ENCODE measurements around the gene PUS3. TPM values are rescaled to one million over a fixed set of nuclear protein-coding genes. Genes with fewer than 3 reads are reported as not detected.

PUS3 gene
- total RNA-seq, 1 donor from 2014 or later: 17.6 TPM

DNA sequence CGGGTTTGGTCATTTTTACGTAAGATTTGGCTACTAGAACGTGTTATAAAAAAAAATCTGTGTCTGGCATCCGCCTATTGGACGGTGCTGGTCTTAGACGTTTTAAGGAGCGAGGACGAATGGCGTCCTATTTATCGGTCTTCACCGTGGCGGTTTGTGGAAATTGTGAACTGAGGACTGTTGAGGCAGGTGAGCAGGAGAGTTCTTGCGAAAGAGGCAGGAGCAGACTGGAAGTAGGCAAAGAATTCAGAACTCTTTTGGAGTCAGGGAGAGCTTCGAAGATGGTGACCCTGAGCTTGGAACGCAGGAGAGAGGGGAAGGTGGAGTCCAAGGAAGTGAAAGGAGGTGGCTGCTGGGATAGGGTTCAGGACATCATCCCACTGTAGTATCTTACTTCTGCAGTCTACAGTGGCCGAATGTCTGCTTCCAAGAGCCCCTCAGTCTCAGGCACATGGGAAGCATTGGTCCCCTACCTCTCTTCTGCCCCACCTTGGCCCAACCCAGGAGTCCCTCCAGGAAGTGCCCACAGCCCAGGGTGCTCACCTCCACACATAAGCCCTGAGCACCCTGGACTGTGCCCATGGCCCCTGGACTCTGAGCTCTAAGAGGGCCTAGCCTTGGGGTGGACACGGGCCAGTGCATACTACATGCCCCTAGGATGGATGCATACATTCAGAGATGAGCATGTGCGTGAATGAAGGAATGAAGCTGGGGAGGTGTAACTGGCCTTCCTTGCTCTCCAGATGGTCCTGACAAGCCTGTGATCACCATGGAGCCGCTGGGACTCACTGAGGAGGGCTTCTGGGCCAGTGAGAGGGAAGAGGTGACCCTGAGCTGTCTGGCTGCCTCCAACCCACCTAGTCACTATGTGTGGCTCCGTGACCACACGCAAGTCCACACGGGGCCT is 46.5 kb upstream of the PUS3 start:
- DNase-seq (ENCODE audit: low read depth): no peak
- H3K4me3 ChIP-seq (ENCODE audit: low read depth, low read length): no peak overlapping the region
- no peaks in the 10 kb centered on the region for H3K27me3 ChIP-seq (ENCODE audit: control insufficient read depth, insufficient read depth, low read length)
- no peaks in the 10 kb centered on the region for H3K36me3 ChIP-seq (ENCODE audit: control insufficient read depth, insufficient read depth, low read length)
- TF ChIP-seq, protein P1, sequence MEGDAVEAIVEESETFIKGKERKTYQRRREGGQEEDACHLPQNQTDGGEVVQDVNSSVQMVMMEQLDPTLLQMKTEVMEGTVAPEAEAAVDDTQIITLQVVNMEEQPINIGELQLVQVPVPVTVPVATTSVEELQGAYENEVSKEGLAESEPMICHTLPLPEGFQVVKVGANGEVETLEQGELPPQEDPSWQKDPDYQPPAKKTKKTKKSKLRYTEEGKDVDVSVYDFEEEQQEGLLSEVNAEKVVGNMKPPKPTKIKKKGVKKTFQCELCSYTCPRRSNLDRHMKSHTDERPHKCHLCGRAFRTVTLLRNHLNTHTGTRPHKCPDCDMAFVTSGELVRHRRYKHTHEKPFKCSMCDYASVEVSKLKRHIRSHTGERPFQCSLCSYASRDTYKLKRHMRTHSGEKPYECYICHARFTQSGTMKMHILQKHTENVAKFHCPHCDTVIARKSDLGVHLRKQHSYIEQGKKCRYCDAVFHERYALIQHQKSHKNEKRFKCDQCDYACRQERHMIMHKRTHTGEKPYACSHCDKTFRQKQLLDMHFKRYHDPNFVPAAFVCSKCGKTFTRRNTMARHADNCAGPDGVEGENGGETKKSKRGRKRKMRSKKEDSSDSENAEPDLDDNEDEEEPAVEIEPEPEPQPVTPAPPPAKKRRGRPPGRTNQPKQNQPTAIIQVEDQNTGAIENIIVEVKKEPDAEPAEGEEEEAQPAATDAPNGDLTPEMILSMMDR (IDR thresholded peaks at IDR 0.05; ENCODE audit: insufficient read depth, low read length, poor library complexity, severe bottlenecking): no peak

GRCh38 chr11:125948278-125949051 is 45.5 kb upstream of the PUS3 start:
- TF ChIP-seq, protein P1 (IDR thresholded peaks at IDR 0.05; ENCODE audit: insufficient read depth, low read length, poor library complexity, severe bottlenecking): no peak
- no peak for DNase-seq (ENCODE audit: low read depth)
- no peak overlapping the region for H3K4me3 ChIP-seq (ENCODE audit: low read depth, low read length)
- no peaks in the 10 kb centered on the region for H3K36me3 ChIP-seq (ENCODE audit: control insufficient read depth, insufficient read depth, low read length)
- no peaks in the 10 kb centered on the region for H3K27me3 ChIP-seq (ENCODE audit: control insufficient read depth, insufficient read depth, low read length)

DNA sequence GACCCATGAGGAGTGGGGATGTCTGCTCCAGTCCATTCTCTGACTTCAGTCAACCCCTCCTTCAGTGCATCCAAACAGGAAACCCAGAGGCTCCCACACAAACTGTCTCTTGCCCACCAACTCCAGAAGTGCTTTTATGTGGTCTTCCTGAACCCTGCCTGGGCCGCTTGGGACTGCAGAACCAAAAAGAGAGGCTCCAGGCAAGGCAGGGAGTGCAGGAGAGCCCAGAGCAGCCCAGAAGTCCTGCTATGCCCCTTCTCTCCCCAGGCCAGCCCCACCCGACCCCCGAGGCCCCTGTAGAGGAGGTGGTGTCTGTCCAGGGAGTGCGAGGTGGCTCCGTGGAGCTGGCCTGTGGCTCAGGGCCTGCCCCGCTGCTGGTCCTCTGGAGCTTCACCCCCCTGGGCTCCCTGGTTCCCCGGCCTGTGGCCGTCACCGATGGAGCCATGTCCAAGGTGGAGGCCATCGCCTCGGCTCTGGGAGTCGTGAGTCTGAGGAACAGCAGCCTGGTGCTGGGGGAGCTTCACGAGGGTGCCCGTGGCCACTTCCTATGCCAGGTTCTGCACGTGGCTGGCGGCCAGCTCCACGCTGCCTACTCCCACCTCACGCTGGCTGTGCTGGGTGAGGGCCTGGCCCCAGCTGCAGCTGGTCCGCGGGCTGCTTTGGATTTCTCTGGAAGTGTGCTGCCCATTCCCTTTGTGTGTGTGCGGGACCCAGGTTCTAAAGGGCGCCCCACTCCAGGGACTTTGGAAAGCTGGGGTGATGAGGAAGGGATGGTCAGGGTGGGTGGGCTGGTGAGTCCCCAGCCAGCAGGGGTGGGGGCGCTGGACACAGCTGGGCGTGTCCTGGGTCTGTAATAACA is 44.6 kb upstream of the PUS3 start:
- Histone ChIP-seq H3K36me3 (ENCODE audit: control insufficient read depth, insufficient read depth, low read length) (no peaks in the 10 kb centered on the region), H3K4me3 (ENCODE audit: low read depth, low read length) (no peak overlapping the region), H3K27me3 (ENCODE audit: control insufficient read depth, insufficient read depth, low read length) (no peaks in the 10 kb centered on the region)
- TF ChIP-seq, protein P1 (IDR thresholded peaks at IDR 0.05; ENCODE audit: insufficient read depth, low read length, poor library complexity, severe bottlenecking): no peak
- DNase-seq (ENCODE audit: low read depth): no peak

DNA sequence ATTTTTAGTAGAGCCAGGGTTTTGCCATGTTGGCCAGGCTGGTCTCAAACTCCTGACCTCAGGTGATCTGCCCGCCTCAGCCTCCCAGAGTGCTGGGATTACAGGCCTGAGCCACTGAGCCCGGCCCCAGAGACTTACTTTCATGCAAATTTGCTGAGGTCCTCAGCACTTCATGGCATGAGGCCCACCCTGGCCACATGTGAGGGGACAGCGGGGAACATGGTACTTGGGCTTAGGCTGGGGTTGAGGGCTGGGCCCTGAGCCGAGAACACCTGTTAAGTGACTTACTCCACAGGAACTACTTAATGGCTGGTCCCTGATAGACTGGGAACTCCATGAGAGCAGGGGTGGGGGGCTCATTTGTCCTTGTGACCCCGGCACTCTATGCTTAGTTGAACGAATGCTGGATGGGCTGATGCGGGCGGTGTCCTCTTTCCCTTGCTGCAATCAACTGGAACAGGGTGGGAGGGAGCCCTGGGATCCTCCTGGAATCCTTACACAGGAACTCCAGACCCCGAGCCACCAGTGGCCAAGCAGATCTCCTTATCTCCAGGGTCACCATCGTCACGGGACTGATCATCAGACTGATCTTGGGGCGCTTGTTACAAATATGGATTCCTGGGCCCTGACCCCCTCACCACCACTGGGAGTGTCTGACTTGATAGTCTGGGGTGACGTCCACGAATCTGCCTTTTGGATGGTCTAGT is 43.9 kb upstream of the PUS3 start:
- TF ChIP-seq, protein P1 (IDR thresholded peaks at IDR 0.05; ENCODE audit: insufficient read depth, low read length, poor library complexity, severe bottlenecking): no peak
- no peak for DNase-seq (ENCODE audit: low read depth)
- H3K27me3 ChIP-seq (ENCODE audit: control insufficient read depth, insufficient read depth, low read length): no peaks in the 10 kb centered on the region
- H3K4me3 ChIP-seq (ENCODE audit: low read depth, low read length): no peak overlapping the region
- H3K36me3 ChIP-seq (ENCODE audit: control insufficient read depth, insufficient read depth, low read length): no peaks in the 10 kb centered on the region

GRCh38 chr11:125945797-125946520 is 43.0 kb upstream of the PUS3 start, which contains the start of gene VSIG10L2:
TSS of gene VSIG10L2 (plus strand) at chr11:125946044. CDS start at chr11:125946056, 12 bp downstream.
- Histone ChIP-seq H3K4me3 (ENCODE audit: low read depth, low read length) (no peak within 1 kb of the TSS), H3K27me3 (ENCODE audit: control insufficient read depth, insufficient read depth, low read length) (no peaks in the 10 kb centered on the region), H3K36me3 (ENCODE audit: control insufficient read depth, insufficient read depth, low read length) (no peaks in the 10 kb centered on the region)
- TF ChIP-seq, protein P1 (IDR thresholded peaks at IDR 0.05; ENCODE audit: insufficient read depth, low read length, poor library complexity, severe bottlenecking): no peak
- DNase-seq (ENCODE audit: low read depth): no peak
